SW480 (cell line): Measurements from ENCODE around the gene DBH.

Experiments
- DNase-seq: peaks from one replicate; pipeline ENCODE4 v3.0.0-alpha.2; 2016; ENCODE audit warnings: low spot score

Gene DBH

GRCh38 chr9:133635533-133636531, at the start of gene DBH:
TSS of gene DBH (plus strand) at chr9:133636363. CDS start at chr9:133636372, 9 bp downstream.
- no peak for DNase-seq

DNA sequence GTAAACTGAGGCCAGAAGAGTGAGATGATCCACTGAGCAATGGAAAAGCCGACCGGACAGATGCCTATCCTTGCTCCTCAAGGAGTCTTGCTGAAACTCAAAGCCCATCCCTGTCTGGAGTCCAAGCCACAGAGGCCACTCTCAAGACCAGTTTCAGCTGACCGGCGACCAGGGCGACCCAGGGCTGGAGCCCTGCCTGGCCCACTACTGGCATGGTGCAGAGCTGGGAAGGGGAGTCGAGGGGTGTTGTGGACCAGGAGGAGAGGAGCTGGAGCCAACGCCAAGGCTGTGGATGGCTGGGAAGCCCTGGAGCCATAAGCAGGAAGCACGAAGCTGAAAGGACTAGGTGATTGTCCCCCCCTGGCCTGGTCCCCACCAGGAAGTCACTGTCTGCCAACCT, 49.1 kb upstream of the DBH start:
- DNase-seq = no peak

GRCh38 chr9:133587466-133587865, 48.7 kb upstream of the DBH start:
- DNase-seq = no peak

DNA sequence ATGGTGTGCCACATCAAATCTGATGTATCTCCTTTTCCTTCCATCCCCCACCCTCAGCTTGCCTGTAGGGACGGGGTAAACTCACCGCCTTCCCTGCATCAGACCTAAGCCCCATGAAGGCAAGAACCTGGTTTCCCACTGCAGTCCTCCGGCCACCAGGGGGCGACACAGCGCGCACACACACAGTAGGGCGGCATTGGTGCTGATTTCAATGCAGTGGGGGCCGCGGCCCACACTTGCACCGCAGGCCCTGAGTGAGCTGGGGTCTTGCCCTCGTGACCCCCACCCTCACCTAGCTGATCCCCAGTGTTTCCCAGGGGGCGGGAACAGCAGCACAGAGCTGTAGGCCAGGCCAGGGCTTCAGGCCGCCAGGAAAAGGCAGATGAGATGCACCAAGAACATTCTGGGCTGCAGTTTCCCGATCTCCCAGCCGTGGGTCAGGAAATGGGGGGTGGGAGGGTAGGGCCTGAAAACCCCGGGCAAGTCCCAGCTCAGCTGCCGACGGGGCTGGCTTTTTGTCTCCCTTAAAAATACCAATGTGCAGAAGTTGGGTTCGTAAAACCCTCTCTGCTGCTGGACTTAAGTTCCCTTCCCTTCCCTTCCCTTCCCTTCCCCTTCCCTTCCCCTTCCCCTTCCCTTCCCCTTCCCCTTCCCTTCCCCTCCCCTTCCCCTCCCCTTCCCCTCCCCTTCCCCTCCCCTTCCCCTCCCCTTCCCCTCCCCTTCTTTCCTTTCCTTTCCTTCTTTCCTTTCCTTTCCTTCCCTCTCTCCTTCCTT, 46.5 kb upstream of the DBH start:
- DNase-seq = no peak

- no peak for DNase-seq
These were observed 45.8 kb upstream of the DBH start for GRCh38 chr9:133590231-133590855.

DNA sequence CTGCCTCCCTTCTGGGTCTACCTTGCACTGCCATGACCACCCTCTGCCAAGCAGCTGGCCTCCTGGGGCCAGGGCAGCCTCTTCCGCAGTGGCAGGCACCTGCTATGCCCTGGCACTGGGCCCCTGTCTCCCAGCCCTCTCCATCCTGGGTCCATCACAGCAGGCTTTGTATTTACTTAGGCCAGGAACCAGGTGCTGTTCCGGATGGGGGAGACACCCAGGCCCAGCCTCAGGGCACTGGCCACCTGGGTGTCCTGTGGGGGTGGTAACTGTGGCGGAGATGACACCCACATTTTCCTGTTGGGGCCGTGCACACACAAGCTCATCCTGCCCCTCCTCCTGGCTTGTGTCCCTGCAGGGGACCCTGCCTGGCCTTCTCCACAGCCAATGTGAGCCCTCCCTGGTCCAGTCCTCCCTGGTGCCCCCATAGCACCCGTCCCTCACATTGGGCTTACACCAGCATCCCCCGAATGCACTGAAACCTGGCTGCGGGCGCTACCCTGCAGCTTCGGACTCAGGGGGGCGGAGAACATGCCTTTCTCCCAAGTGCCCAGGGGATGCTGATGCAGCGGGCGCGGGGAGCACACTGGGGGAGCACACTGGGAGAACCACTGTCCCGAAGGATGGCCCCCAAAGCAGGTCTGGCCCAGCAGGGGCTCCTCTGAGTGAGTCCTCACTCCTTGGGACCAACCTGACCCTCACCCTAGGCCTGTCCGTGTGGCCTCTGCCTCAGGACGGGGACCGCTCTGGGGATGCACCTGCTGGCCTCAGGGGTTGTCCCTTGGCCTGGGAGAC, 44.9 kb upstream of the DBH start:
- no peak for DNase-seq

DNA sequence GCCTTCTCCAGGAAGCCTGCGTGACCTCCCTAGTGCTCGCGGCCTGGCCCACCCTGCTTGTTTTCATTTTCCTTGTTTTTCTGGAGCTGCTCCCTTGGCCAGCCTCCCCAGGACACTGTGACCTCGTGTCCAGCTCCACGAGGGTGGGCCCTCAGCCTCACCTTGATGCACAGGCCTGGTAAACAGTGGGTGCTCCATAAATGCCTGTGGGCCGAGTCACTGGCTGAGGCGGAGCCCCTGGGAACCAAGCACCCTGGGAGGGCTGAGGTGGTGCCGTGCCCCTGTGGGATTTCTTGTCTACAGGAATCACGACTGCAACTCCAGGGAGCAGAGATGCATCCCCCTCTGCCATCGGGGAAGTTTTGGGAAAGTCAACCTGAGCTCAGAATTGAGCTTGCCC, 44.2 kb upstream of the DBH start:
- DNase-seq = peak; percentile 36

- DNase-seq = no peak
These were observed 43.3 kb upstream of the DBH start for GRCh38 chr9:133592731-133593409.

- no peak for DNase-seq
These were observed 42.4 kb upstream of the DBH start for GRCh38 chr9:133593587-133594253.

GRCh38 chr9:133594310-133594709, 41.9 kb upstream of the DBH start:
- no peak for DNase-seq

DNA sequence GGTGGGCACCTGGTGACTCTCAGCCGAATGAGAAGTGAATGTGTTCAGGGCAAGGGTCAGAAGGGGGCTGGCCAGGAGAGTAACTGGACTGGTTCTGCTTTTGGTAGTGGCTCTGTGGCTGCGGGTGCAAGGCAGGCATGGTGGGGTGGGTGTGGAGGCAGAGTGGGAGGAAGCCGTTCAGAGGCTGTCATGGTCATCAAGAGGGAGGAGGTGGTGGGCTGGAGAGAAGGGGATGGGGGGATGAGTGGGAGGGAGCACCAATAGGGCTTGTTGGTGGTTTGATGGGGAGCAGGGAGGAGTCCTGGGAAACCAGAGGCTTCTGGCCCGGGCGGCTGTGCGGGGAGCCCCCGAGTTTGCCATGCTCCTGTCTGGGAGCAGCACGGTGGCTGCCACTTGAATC, 40.3 kb upstream of the DBH start:
- DNase-seq = no peak

DNA sequence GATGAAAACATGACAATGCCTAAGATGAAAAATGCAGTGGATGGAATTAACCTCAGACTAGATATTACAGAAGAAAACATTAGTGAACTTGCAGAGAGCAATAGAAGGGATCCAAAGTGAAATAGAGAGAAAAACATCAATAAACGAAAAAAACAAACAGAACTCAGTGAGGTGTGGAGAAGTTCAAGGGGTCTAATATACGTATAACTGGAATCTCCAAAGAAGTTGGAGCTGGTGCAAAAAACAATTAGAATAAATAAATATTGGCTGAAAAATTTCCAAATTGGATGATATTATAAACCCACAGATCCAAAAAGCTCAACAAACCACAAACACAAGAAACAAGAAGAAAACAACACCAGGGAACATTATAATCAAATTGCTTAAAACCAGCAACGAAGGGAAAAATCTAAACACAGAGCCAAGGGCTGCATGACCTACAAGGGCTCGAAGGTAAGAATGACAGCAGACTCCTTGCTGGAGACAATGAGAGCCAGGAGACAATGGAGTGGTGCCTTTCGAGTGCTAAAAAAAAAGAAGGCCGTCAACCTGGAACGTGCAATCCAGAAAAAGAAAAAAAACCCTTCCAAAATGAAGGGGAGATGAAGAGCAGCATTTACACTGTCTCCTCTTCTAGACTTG, 38.7 kb upstream of the DBH start:
- peak; percentile 50 for DNase-seq

DNA sequence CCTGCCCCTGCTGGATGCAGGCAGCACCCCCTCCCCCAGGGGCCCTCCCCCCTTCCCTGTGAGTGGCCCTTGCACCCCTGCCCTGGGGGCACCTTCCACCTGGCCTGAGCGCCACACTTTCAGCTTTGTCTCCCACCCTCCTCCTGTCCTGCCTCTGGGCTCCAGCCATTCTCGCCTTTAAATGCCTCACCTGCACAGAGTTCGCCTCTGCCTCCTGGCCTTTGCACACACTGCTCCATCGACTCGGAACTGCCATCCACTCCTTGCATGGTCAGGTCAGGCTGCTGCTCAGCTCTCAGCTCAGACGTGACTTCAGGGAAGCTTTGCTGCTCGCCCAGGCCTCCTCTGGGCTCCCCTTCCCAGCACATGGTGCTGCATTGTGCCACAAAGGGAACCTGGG, 37.2 kb upstream of the DBH start:
- DNase-seq = no peak

GRCh38 chr9:133599470-133600173, 36.5 kb upstream of the DBH start:
- no peak for DNase-seq

- DNase-seq = no peak
These were observed 35.4 kb upstream of the DBH start for GRCh38 chr9:133600739-133601138.

- no peak for DNase-seq
These were observed 34.4 kb upstream of the DBH start for GRCh38 chr9:133601746-133602145.

DNA sequence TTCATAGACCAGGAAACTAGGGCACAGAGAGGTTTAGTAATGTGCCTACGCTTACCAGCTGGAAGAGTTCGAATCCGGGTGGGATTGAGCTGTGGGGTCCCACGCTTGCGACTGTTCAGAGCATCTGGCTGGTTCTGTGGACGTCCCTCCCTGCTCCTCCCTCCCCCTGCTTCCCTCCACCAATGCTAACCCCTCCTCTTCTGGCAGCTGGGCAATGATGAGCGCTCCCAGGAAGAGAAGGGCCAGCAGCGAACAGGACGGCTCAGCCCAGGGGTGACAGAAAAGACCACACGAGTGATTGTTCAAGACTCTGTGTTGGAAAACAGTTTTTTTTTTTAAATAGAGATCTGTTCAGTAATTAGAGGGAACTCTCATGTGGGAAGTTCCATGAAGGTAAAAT, 33.9 kb upstream of the DBH start:
- no peak for DNase-seq

GRCh38 chr9:133603135-133603927, 32.8 kb upstream of the DBH start:
- DNase-seq = no peak

GRCh38 chr9:133604214-133604613, 31.9 kb upstream of the DBH start:
- DNase-seq = peak; percentile 45
